Inferior parietal cortex (tissue), 1 donor: ENCODE data around the gene TWIST2.

Source experiments
- DNase-seq: peaks from one replicate; pipeline ENCODE4 v3.0.0-alpha.2; 2016; ENCODE audit errors: extremely low spot score

Gene TWIST2

GRCh38 chr2:238856713-238857567, 9.1 kb downstream of the TWIST2 start:
- no peak for DNase-seq

- DNase-seq = no peak
These were observed 10.1 kb downstream of the TWIST2 start for GRCh38 chr2:238857959-238858358.

GRCh38 chr2:238859636-238860347, 11.9 kb downstream of the TWIST2 start:
- DNase-seq = no peak

- DNase-seq = no peak
These were observed 13.3 kb downstream of the TWIST2 start for GRCh38 chr2:238861013-238861730.

- no peak for DNase-seq
These were observed 14.0 kb downstream of the TWIST2 start for GRCh38 chr2:238861766-238862315.

GRCh38 chr2:238862701-238863100, 14.8 kb downstream of the TWIST2 start:
- DNase-seq = no peak

GRCh38 chr2:238863231-238863630, 15.3 kb downstream of the TWIST2 start:
- no peak for DNase-seq

GRCh38 chr2:238863749-238864206, 15.9 kb downstream of the TWIST2 start:
- no peak for DNase-seq

GRCh38 chr2:238864207-238865014, 16.5 kb downstream of the TWIST2 start:
- no peak for DNase-seq

GRCh38 chr2:238865015-238865719, 17.3 kb downstream of the TWIST2 start:
- DNase-seq = no peak

DNA sequence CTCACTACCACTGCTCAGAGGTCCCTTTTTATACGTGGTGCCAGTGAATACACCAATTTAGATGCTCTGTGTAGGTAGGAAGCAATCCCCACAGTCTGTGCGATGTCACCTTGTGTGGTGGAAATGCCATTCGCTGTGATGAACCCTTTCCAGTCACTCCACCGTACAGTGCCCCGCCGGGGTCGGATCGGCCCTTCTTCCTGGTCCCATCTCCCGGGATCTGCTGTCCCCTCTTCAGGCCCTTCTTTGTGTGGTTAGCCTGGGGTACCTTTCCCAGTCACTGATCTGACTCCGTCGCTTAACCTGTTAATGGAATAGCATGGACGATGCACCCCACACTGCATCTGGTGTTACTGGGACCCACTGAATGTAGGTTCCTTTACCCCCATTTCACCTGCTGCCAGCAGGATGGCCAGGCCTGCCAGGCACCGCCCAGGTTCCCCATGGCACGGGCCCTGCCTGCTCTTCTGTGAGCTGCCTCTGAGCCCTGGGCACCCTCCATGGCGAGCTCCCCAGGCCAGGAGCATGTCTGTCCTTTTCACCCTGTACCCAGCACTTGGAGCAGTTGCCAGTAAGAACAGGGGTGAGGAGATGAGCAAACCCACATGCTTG, 18.0 kb downstream of the TWIST2 start:
- DNase-seq = no peak

GRCh38 chr2:238866656-238867277, 18.9 kb downstream of the TWIST2 start:
- DNase-seq = no peak

GRCh38 chr2:238868067-238868524, 20.2 kb downstream of the TWIST2 start:
- no peak for DNase-seq

DNA sequence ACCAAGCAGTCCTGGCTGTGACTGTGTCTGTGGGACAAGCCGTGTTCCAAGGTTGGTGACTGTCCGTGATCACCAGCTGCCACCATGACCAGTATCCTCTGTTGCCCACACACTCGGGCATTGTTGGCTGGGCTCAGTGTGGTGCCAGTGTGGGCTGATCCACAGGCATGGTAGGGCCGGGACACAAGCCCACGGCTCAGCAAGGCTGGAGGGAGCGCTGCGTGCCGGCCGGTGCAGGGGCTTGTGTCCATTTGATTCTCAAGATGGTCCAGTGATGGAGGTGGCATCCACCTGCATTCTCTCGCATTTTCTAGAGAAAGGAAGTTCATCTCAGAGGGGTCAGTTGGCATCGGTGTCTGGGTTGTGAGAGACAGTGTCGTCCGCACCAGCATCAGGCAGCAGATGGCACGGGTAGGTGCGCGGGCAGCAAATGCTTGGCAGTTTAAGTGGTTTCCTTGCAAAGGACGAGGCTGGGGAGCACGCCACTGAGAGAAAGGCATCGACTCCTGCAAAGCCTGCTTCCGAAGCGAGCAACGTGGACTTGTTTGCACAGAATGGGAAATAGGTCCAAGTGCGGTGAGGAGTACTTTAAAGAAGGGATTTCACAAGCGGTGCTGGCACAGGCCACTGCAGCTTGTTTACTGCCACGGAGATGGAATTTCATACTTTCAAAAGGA, 20.9 kb downstream of the TWIST2 start:
- DNase-seq = no peak

- no peak for DNase-seq
These were observed 21.6 kb downstream of the TWIST2 start for GRCh38 chr2:238869293-238870124.

DNA sequence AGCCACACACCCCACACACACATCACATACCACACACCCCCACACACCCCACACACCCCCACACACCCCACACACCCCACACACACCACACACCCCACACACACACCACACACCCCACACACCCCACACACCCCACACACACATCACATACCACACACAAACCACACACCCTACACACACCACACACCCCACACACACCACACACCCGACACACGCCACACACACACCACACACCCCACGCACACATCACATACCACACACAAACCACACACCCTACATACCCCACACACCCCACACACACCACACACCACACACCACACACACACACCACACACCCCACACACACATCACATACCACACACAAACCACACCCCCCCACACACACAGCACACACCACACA, 22.4 kb downstream of the TWIST2 start:
- DNase-seq = no peak

DNA sequence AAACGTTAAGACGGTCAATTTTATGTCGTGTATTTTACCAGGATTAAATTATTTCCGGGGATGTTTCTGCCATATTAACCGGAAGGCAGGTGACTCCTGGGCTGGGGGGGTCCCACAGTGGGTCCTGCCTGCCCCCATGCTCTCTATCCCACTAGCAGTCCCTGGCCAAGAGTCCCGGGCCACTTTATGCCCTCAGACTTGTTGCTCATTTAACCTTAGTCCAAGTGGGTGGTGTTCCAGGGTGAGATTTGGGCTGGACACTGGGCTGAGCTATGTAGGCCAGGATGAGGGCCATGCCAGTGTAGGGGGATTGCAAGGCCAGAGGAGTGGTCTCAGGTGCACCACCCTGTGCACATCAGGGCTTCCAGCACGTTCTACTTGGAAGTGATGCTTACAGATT, 24.1 kb downstream of the TWIST2 start:
- no peak for DNase-seq
